Activated naive CD8-positive, alpha-beta T cell treated with anti-CD3 and anti-CD28 coated beads, Interleukin-2, amount 50 U/mL, for 24 hours (primary cell): ENCODE results near the gene FGF2.

Experiments used
- ATAC-seq: fragments of 150-1000 bp; cut with Tn5 transposase; one replicate; pipeline ENCODE4 v1.10.0; 2021
- DNase-seq: peaks from one replicate; pipeline ENCODE4 v3.0.0; 2021
- H3K27ac Mint-ChIP-seq: one replicate; pipeline ENCODE4 v1.8.0; 2021; ENCODE audit warnings: mild to moderate bottlenecking, mixed read lengths
- H3K27me3 Mint-ChIP-seq: one replicate; pipeline ENCODE4 v1.8.0; 2021; ENCODE audit warnings: mixed read lengths
- H3K36me3 Mint-ChIP-seq: one replicate; pipeline ENCODE4 v1.8.0; 2021; ENCODE audit warnings: low read depth, mixed read lengths
- H3K4me1 Mint-ChIP-seq: one replicate; pipeline ENCODE4 v1.8.0; 2021; ENCODE audit warnings: mixed read lengths
- H3K4me3 Mint-ChIP-seq: one replicate; pipeline ENCODE4 v1.8.0; 2021; ENCODE audit warnings: mild to moderate bottlenecking, moderate library complexity, mixed read lengths
- H3K9me3 Mint-ChIP-seq: one replicate; pipeline ENCODE4 v1.8.0; 2021; ENCODE audit warnings: mixed read lengths

Gene FGF2

DNA sequence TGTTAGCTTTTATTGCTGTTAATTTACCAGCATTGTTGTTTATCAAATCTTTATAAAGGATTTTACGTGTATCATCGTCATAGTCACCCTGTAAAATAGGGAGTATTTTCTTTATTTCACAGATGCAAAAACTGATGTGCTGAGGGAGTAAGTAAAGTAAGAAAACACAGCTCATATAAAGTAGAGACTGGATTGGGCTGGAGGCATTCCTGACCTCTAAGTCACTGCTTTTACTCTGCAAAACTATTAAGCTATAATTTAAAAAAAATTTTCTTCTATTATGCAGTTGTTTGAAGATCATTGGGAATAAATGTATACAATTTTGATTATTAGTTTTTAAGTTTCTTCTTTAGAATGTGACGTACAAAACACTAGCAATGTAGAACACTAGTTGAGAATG lies 49.8 kb downstream of the FGF2 start:
- H3K27ac Mint-ChIP-seq = no peak overlapping the region
- peaks cover 6% of the 10 kb centered on the region for H3K9me3 Mint-ChIP-seq
- no peaks in the 10 kb centered on the region for H3K4me1 Mint-ChIP-seq
- no peak for ATAC-seq
- peaks cover 26% of the 10 kb centered on the region for H3K27me3 Mint-ChIP-seq
- DNase-seq = no peak
- no peak overlapping the region for H3K4me3 Mint-ChIP-seq
- H3K36me3 Mint-ChIP-seq = peaks cover 7% of the 10 kb centered on the region

GRCh38 chr4:122879001-122879400 lies 52.4 kb downstream of the FGF2 start:
- Mint-ChIP-seq H3K27me3 (peaks cover 12% of the 10 kb centered on the region), H3K9me3 (peaks cover 9% of the 10 kb centered on the region), H3K36me3 (peaks cover 7% of the 10 kb centered on the region), H3K4me1 (no peaks in the 10 kb centered on the region), H3K4me3 (no peak overlapping the region), H3K27ac (no peak overlapping the region)
- DNase-seq (no peak), ATAC-seq (no peak)

GRCh38 chr4:122882857-122883735 lies 56.5 kb downstream of the FGF2 start:
- DNase-seq (no peak), ATAC-seq (no peak)
- Mint-ChIP-seq H3K9me3 (peaks cover 9% of the 10 kb centered on the region), H3K4me3 (no peak overlapping the region), H3K27me3 (peaks cover 5% of the 10 kb centered on the region), H3K27ac (no peak overlapping the region), H3K36me3 (peaks cover 7% of the 10 kb centered on the region), H3K4me1 (no peaks in the 10 kb centered on the region)

DNA sequence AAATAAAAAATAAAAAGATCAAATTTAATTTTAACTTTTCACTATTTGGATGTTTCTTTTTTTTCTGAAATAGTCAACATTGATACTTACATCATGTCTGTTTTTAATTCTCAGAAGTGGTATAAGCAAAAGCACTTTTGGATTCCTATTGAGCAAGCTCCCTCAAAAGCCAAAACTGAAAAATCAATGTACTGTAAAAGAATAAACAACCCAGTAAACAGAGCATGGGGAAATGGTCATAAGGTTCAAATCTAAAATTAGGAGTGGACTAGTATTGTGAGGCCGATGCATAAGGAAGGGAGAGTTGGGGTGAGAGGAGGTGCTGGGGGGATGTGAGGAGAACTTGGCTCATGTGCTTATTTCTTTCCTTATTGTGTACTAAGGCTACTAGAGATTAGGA lies 57.9 kb downstream of the FGF2 start:
- no peak for ATAC-seq
- Mint-ChIP-seq H3K27me3 (peaks cover under 1% of the 10 kb centered on the region), H3K36me3 (peaks cover 5% of the 10 kb centered on the region)

DNA sequence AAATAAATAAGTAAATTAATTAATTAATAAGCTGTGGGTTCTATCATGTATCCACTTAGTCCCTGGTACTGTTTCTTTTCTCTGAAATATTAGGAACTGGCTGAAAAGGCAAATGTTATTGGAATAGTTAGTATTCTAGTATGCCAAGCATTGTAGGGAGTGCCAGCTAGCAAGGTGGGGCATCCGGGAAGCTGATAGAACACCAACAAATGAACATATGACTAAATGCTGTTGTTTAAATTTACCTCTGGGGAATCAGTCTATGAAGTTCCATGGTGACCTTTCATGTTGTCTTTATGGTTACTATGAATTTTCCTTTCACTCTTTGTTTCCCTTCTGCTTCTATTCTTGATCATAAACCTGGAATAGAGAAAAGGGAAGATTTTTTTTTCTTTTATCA lies 63.1 kb downstream of the FGF2 start:
- Mint-ChIP-seq H3K27me3 (no peaks in the 10 kb centered on the region), H3K36me3 (no peaks in the 10 kb centered on the region), H3K9me3 (no peaks in the 10 kb centered on the region), H3K4me1 (no peaks in the 10 kb centered on the region), H3K4me3 (no peak overlapping the region), H3K27ac (no peak overlapping the region)
- ATAC-seq (no peak), DNase-seq (no peak)

More for the DNA sequence above, 57.9 kb downstream of the FGF2 start:
- Mint-ChIP-seq H3K4me3 (no peak overlapping the region), H3K27ac (no peak overlapping the region), H3K9me3 (peaks cover 9% of the 10 kb centered on the region), H3K4me1 (no peaks in the 10 kb centered on the region)
- DNase-seq = no peak

DNA sequence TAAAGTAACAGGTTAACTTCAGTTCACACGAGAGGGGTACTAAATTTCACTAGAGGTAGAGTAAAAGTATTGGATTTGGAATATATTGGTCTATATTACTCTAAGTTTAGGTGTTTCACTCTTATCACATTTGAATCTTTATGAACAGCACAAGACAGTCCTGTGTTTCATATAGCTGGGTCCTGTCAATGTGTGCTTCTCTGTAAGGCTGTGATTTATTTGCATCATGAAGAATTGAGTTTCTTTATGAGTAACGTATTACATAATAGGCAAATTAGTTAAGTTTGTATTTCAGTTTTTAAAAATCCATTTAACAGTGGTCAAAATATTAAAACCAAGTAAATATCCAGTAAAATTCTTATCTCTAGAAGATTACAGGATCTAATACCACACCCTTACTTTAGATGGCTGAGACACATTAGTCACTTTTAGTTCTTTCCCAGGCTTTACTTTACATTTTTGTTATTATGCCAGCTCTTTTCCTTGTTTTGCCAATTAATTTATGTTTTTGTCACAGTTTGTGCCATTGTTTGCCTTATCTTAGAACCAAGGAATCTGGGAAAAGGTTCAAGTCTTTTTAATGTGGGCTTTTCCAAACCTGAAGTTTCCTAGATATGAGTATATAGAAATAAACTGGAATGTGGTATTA lies 63.6 kb downstream of the FGF2 start:
- Mint-ChIP-seq H3K4me3 (no peak overlapping the region), H3K9me3 (no peaks in the 10 kb centered on the region), H3K27me3 (no peaks in the 10 kb centered on the region), H3K36me3 (no peaks in the 10 kb centered on the region), H3K27ac (no peak overlapping the region), H3K4me1 (no peaks in the 10 kb centered on the region)
- ATAC-seq = no peak
- DNase-seq = no peak

GRCh38 chr4:122894827-122895226 lies 68.2 kb downstream of the FGF2 start:
- Mint-ChIP-seq H3K27ac (no peak overlapping the region), H3K9me3 (no peaks in the 10 kb centered on the region), H3K36me3 (no peaks in the 10 kb centered on the region), H3K27me3 (no peaks in the 10 kb centered on the region), H3K4me3 (no peak overlapping the region), H3K4me1 (no peaks in the 10 kb centered on the region)
- DNase-seq = no peak
- no peak for ATAC-seq

DNA sequence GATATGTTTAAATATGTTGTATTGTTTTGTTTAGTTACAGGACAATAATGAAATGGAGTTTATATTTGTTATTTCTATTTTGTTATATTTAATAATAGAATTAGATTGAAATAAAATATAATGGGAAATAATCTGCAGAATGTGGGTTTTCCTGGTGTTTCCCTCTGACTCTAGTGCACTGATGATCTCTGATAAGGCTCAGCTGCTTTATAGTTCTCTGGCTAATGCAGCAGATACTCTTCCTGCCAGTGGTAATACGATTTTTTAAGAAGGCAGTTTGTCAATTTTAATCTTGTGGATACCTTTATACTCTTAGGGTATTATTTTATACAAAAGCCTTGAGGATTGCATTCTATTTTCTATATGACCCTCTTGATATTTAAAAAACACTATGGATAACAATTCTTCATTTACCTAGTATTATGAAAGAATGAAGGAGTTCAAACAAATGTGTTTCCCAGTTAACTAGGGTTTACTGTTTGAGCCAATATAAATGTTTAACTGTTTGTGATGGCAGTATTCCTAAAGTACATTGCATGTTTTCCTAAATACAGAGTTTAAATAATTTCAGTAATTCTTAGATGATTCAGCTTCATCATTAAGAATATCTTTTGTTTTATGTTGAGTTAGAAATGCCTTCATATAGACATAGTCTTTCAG lies 68.8 kb downstream of the FGF2 start:
- no peak overlapping the region for H3K4me3 Mint-ChIP-seq
- ATAC-seq = no peak
- no peaks in the 10 kb centered on the region for H3K9me3 Mint-ChIP-seq
- DNase-seq = no peak
- no peaks in the 10 kb centered on the region for H3K36me3 Mint-ChIP-seq
- H3K4me1 Mint-ChIP-seq = no peaks in the 10 kb centered on the region
- no peaks in the 10 kb centered on the region for H3K27me3 Mint-ChIP-seq
- no peak overlapping the region for H3K27ac Mint-ChIP-seq

- Mint-ChIP-seq H3K27me3 (no peaks in the 10 kb centered on the region), H3K4me3 (no peak overlapping the region), H3K4me1 (no peaks in the 10 kb centered on the region), H3K36me3 (no peaks in the 10 kb centered on the region), H3K27ac (no peak overlapping the region), H3K9me3 (no peaks in the 10 kb centered on the region)
- ATAC-seq (no peak), DNase-seq (no peak)
These were observed 69.6 kb downstream of the FGF2 start for GRCh38 chr4:122896270-122896669.

GRCh38 chr4:122898370-122899150 lies 71.9 kb downstream of the FGF2 start:
- ATAC-seq = no peak
- H3K4me3 Mint-ChIP-seq = no peak overlapping the region
- H3K27me3 Mint-ChIP-seq = no peaks in the 10 kb centered on the region
- DNase-seq = no peak
- no peaks in the 10 kb centered on the region for H3K4me1 Mint-ChIP-seq
- H3K27ac Mint-ChIP-seq = no peak overlapping the region
- H3K9me3 Mint-ChIP-seq = no peaks in the 10 kb centered on the region
- no peaks in the 10 kb centered on the region for H3K36me3 Mint-ChIP-seq

GRCh38 chr4:122899682-122900081 lies 73.1 kb downstream of the FGF2 start:
- Mint-ChIP-seq H3K36me3 (no peaks in the 10 kb centered on the region), H3K4me1 (no peaks in the 10 kb centered on the region), H3K9me3 (no peaks in the 10 kb centered on the region), H3K27me3 (no peaks in the 10 kb centered on the region), H3K4me3 (no peak overlapping the region), H3K27ac (no peak overlapping the region)
- DNase-seq = no peak
- ATAC-seq = no peak

DNA sequence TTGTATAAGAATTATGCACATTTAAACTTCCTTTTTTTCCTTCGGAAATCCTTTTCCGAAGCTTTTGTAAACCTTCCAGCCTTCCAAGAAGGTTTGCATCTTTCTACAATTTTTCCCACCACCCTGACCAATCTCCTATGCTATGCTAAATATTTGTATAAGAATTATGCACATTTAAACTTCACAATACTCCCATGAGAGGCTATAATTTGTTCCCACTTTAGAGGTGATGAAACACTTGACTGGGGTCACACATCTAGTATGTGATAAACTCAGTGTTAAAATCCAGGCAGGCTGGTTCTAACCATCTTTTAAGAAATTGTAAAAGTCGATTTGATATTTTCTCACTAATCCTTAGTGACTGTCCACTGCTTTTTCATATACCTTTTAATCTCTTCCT lies 73.7 kb downstream of the FGF2 start:
- Mint-ChIP-seq H3K4me1 (no peaks in the 10 kb centered on the region), H3K27me3 (no peaks in the 10 kb centered on the region), H3K36me3 (no peaks in the 10 kb centered on the region), H3K4me3 (no peak overlapping the region), H3K9me3 (no peaks in the 10 kb centered on the region), H3K27ac (no peak overlapping the region)
- ATAC-seq (no peak), DNase-seq (no peak)

DNA sequence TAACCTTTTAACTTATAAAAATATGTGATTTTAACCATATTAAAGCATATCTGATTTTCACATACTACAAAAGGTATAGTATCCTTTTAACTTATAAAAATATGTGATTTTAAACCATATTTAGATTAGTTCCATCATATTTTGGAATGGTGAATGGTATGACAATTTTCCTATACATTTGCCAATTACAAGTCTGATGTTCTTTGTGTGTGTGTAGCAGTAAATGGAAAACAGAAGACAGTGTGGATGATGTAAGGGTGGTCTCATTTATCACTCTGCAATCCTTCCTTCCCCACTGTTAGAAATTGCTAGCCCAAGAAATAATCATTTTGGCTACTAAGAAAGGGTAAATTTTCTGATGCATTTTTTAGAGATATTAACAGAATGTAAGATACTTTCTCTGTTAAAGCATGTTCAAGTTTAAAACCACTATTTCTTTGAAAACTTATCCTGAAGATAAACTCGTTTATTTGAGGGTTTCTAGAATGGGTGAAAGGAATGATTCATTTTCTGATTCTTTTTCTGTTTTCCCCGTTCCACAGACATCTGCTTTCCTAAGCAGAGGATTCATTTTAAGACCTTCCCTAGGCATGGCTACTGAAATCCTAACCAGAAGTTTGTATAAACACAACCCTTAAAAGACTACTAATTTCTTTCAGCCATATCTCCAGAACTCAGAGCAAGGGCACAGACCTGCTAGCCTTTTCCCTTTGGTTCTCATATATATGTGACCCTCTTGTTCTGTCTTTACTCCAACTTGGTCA lies 74.8 kb downstream of the FGF2 start:
- ATAC-seq = no peak
- no peak for DNase-seq
- Mint-ChIP-seq H3K4me1 (no peaks in the 10 kb centered on the region), H3K27me3 (no peaks in the 10 kb centered on the region), H3K36me3 (no peaks in the 10 kb centered on the region), H3K4me3 (no peak overlapping the region), H3K27ac (no peak overlapping the region), H3K9me3 (no peaks in the 10 kb centered on the region)

GRCh38 chr4:122903766-122904288 lies 77.2 kb downstream of the FGF2 start:
- H3K36me3 Mint-ChIP-seq = no peaks in the 10 kb centered on the region
- H3K9me3 Mint-ChIP-seq = no peaks in the 10 kb centered on the region
- H3K27ac Mint-ChIP-seq = no peak overlapping the region

More at GRCh38 chr4:122903766-122904288, 77.2 kb downstream of the FGF2 start:
- no peaks in the 10 kb centered on the region for H3K27me3 Mint-ChIP-seq
- no peak overlapping the region for H3K4me3 Mint-ChIP-seq
- DNase-seq (no peak), ATAC-seq (no peak)
- no peaks in the 10 kb centered on the region for H3K4me1 Mint-ChIP-seq
